Measurements from ENCODE around the gene UQCRH.

UQCRH gene

DNA sequence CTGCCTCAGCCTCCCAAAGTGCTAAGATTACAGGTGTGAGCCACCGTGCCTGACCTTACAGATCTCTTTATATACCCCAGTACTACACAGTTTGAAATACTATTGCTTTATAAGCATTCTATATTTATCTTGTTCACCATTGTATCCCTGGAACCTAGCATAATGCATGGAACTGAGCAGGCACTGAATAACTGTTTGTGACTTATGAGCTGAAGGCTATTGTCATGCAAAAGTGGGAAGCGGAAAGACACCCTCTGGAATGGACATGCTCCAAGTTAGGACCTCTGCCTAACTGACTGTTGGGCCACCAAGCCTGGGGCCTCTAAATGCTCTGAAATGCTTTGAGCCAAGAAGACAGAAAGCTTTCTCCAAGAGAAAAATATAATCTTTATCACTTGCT is 8.2 kb upstream of the UQCRH start:
- DNase-seq (ENCODE audit: low read depth), result no peak
- TF ChIP-seq CTCF (IDR thresholded peaks at IDR 0.05; ENCODE audit: low read length, missing control alignments), result no peak
- H3K4me3 ChIP-seq (replicated peaks; ENCODE audit: low read depth, low read length), result no peak overlapping the region

DNA sequence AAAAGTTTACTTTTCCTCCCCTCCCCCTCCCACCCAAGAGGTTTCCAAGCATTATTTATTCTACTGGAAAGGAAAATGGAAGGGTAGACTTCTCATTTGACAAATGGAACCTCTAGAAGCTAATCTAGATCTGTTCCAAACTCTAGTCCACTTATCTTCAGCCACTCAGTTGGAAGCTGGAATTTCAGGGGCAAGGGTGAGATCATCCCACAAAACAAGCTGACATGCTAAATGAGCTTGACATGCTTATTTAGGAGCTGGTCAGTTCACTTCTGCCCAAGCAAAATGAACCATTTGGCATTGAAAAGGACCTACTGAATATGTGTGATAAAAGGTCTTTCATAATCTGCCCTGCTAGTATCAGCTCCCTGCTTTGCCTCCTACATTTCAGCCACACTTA is 5.1 kb upstream of the UQCRH start:
- no peak for TF ChIP-seq CTCF (IDR thresholded peaks at IDR 0.05; ENCODE audit: low read length, missing control alignments)
- H3K4me3 ChIP-seq (replicated peaks; ENCODE audit: low read depth, low read length), result no peak overlapping the region
- no peak for DNase-seq (ENCODE audit: low read depth)

- no peak for TF ChIP-seq CTCF (IDR thresholded peaks at IDR 0.05; ENCODE audit: low read length, missing control alignments)
- DNase-seq (ENCODE audit: low read depth), result peak; percentile 55
- peak overlapping the region; percentile 97 for H3K4me3 ChIP-seq (replicated peaks; ENCODE audit: low read depth, low read length)
These were observed 2.7 kb upstream of the UQCRH start for GRCh38 chr1:46300673-46301405.

DNA sequence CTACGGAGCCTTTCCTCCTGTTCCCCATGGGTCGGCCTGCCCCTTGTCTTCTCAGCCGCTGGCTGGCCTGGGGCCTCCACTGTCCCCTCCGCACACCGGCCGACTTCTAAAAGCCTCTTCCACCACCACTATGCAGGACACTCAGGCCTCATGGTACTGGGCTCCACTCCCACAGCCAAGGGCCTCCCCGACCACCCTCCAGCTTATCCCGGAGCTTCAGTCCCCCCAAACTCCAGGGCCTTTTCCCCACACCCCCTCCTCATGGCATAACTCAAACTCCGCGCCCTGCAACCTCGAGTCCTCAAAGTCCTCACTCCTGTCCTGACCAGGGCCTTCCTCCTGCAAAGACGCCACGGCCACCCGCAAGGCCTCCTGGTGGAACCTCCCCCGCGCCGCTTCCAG is 2.1 kb upstream of the UQCRH start:
- no peak for DNase-seq (ENCODE audit: low read depth)
- peak overlapping the region; percentile 97 for H3K4me3 ChIP-seq (replicated peaks; ENCODE audit: low read depth, low read length)
- TF ChIP-seq CTCF (IDR thresholded peaks at IDR 0.05; ENCODE audit: low read length, missing control alignments), result no peak

DNA sequence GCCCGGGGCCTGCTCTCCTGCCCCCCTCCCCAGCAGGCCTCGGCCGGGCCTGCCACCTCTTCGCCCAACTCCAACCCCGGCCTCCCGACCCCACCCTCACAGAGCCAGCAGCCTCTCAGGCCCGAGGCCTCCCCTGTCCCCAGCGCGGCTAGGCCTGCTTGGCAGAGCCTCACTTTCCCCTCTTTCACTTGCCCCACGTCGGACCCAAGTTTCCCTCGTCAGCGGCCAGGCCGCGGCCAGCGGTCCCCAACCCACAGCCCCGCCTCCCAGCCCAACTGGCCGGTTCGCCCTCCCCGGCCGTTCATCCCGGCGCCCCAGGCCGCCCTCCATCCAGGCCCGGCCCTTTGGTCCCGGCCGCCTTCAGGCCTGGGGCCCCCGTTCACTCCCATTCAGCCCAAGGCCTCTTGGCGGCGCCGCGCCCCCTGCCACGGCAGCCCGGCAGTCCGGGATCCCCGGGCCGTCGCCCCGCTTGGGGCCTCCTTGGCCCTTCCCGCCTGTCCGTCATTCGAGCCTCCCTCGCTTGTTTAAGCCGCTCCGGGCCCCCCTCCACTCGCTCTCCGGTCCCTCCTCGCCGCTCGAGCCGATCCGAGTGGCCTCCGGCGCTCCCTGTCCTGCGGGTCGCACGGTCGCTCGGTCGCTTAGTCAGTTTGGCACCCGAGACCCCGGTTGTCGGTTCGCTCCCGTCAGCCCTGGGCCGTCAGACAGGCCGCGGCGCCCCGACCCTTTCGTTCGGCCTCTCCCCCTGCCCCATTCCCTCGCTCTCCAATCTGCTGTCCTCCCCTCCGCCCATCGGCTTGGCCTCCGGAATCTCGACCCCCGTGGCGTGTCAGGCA is 1.5 kb upstream of the UQCRH start:
- TF ChIP-seq CTCF (IDR thresholded peaks at IDR 0.05; ENCODE audit: low read length, missing control alignments), result no peak
- H3K4me3 ChIP-seq (replicated peaks; ENCODE audit: low read depth, low read length), result peak overlapping the region; percentile 97
- peak; percentile 58 for DNase-seq (ENCODE audit: low read depth)

GRCh38 chr1:46302641-46303037 is 859 bp upstream of the UQCRH start:
- TF ChIP-seq CTCF (IDR thresholded peaks at IDR 0.05; ENCODE audit: low read length, missing control alignments), result no peak
- peak overlapping the region; percentile 97 for H3K4me3 ChIP-seq (replicated peaks; ENCODE audit: low read depth, low read length)
- DNase-seq (ENCODE audit: low read depth), result peak; percentile 32
